NB4 (cell line): ENCODE measurements around the gene TLX2.

Source experiments
- POLR2A ChIP-seq: IDR thresholded peaks from 2 replicates; pipeline ENCODE4 v1.6.1; 2011; ENCODE audit warnings: mild to moderate bottlenecking; ENCODE audit not compliant: insufficient read length; ENCODE audit errors: extremely low read depth
- TF ChIP-seq, protein P1 (sequence below): IDR thresholded peaks from one replicate; pipeline ENCODE4 v1.5.1; 2012; ENCODE audit warnings: low read depth, low read length
- TF ChIP-seq, protein P2 (sequence below): IDR thresholded peaks from 2 replicates; pipeline ENCODE4 v1.6.1; 2011; ENCODE audit warnings: low read depth, low read length

GRCh38 chr2:74536166-74536950 is 22.1 kb downstream of the TLX2 start:
- TF ChIP-seq, protein P1, sequence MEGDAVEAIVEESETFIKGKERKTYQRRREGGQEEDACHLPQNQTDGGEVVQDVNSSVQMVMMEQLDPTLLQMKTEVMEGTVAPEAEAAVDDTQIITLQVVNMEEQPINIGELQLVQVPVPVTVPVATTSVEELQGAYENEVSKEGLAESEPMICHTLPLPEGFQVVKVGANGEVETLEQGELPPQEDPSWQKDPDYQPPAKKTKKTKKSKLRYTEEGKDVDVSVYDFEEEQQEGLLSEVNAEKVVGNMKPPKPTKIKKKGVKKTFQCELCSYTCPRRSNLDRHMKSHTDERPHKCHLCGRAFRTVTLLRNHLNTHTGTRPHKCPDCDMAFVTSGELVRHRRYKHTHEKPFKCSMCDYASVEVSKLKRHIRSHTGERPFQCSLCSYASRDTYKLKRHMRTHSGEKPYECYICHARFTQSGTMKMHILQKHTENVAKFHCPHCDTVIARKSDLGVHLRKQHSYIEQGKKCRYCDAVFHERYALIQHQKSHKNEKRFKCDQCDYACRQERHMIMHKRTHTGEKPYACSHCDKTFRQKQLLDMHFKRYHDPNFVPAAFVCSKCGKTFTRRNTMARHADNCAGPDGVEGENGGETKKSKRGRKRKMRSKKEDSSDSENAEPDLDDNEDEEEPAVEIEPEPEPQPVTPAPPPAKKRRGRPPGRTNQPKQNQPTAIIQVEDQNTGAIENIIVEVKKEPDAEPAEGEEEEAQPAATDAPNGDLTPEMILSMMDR, result no peak
- TF ChIP-seq, protein P2, sequence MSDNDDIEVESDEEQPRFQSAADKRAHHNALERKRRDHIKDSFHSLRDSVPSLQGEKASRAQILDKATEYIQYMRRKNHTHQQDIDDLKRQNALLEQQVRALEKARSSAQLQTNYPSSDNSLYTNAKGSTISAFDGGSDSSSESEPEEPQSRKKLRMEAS, result no peak
- TF ChIP-seq POLR2A, result no peak
